Activated CD8-positive, alpha-beta memory T cell treated with anti-CD3 and anti-CD28 coated beads for 36 hours (primary cell): ENCODE data around the gene FCMR. TPM values are rescaled to one million over a fixed set of nuclear protein-coding genes. Genes with fewer than 3 reads are reported as not detected.

Experiments used
- CTCF ChIA-PET: fragments of 350-600 bp; sonication (Branson Sonifier 250); formaldehyde crosslinking; loops from one replicate; lab custom pipeline; 2021; ENCODE audit warnings: antibody characterized with exemption; lab: Charles Lee
- POLR2A ChIA-PET: fragments of 350-600 bp; sonication (Branson Sonifier 250); formaldehyde crosslinking; loops from one replicate; lab custom pipeline; 2021; ENCODE audit warnings: antibody characterized with exemption; lab: Charles Lee
- total RNA-seq, 2 experiments: library from RNA; stranded (reverse); gene quantifications; one replicate each; pipeline ENCODE4 v1.2.3, GENCODE V29; 2021

The FCMR gene
- total RNA-seq, 2 experiments from 2014 or later: 53.1 to 56.4 TPM

DNA sequence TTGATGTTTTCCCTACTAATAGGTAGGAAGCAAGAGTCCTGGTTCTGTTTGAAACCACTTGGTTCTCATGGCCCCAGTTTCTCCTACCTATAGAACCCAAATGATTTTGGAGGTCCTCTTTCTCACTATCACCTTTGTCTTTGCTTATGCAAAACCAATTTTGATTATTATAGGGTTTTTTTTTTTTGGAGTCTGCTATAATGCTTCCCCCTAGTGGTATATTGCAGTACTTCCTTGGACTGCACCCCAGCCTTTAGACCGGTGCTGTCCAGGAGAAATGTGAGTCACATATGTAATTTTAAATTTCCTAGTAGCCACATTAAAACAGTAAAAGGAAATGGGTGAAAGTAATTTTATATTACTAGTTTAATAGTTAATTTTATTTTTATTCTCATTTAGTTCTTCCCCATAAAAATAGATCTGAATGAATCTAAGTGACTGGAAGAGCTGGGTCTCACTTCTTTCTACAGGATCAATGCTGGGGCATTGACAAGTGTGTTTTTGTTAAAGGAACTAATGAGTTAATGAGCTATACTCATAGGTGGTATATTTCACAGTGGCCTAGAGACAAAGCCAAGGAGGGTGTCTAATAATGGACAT lies 10.6 kb downstream of the FCMR start:
- CTCF ChIA-PET: interaction anchor here (0.7 to 3.3 kb wide), 27 partner anchors 11 to 301 kb away, joined by 3 to 34 read pairs (median 6); partner anchors contain the start of genes DYRK3, FCMR, IL20 and IL24
- POLR2A ChIA-PET: no interaction called here

DNA sequence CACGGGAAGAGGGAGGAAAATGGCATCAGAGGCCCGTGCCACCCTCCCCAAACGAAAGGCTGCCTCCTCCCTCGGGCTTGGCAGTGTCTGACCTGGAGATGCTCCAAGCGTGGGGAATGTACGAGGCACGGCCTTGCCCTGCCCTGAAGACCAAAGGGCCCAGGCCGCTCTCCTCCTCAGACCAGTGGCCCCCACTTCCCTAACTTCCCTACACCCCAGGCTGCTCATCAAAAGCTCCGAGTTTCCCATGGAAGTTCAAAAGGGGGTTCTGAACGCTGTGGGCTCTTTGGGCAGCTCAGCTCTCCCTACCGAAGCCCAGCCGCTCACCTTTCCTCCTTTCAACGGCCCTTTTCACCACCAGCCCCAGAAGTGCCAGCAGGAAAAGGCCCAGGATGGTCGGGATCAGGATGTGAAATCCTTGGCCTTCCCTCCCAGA lies 11.8 kb downstream of the FCMR start:
- ChIA-PET POLR2A (interaction anchor here (0.6 to 1.5 kb wide), 4 partner anchors 10 to 201 kb away, joined by 3 to 7 read pairs (median 5); partner anchors contain the start of gene IL24), CTCF (interaction anchor here (0.9 to 2.1 kb wide), 11 partner anchors 9 to 217 kb away, joined by 3 to 17 read pairs (median 4); partner anchors contain the start of gene FCMR)

DNA sequence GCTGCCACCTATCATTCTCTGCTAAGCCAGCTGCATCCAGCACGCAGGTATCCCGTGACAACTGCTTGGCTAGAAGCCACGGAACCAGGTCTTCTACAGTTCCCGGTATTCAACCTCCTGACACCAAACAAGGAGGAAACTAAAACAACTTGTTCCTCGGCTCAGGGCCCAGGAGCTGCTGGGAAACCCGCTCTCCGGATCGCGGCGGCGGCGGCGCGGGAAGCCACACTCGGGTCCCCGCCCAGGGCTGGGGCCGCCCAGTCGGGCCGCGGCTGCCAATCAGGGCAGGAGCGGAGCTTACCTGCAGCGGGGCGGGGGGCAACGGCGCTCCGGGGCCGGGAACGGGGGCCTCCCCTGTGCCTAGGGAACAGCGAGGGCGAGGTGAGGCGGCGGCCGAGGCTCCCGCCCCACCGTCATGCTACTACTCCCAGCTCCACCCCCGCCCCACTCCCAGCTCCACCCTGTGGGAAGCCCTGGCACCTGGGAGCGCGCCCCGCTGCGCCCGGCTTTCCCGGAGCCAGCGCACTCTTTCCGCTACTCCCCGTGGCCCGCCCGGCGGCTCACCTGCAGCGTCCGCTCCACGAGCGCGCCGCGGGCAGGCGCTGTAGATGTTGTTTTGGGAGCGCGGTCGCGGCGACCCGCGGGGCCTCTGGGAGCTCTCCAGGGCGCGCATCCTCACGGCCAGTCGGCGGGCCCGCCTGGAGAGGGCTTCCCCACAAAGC lies 12.4 kb downstream of the FCMR start:
- ChIA-PET CTCF (interaction anchor here (0.8 to 2.1 kb wide), 15 partner anchors 10 to 245 kb away, joined by 3 to 17 read pairs (median 4); partner anchors contain the start of gene FCMR), POLR2A (interaction anchor here (0.6 to 1.5 kb wide), 5 partner anchors 9 to 201 kb away, joined by 3 to 7 read pairs (median 4); partner anchors contain the start of gene IL24)

DNA sequence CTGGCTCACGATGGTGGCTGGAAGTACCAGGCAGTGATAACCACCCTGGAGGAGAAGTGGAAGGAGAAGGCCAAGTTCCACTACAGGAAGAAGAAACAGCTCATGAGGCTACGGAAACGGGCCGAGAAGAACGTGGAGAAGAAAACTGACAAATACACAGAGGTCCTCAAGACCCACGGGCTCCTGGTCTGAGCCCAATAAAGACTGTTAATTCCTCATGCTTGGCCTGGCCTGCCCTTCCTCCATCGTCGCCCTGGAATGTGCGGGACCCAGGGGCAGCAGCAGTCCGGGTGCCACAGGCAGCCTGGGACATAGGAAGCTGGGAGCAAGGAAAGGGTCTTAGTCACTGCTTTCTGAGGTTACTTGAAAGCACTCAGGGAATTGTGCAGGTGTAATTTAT lies 13.7 kb downstream of the FCMR start:
- POLR2A ChIA-PET: no interaction called here

DNA sequence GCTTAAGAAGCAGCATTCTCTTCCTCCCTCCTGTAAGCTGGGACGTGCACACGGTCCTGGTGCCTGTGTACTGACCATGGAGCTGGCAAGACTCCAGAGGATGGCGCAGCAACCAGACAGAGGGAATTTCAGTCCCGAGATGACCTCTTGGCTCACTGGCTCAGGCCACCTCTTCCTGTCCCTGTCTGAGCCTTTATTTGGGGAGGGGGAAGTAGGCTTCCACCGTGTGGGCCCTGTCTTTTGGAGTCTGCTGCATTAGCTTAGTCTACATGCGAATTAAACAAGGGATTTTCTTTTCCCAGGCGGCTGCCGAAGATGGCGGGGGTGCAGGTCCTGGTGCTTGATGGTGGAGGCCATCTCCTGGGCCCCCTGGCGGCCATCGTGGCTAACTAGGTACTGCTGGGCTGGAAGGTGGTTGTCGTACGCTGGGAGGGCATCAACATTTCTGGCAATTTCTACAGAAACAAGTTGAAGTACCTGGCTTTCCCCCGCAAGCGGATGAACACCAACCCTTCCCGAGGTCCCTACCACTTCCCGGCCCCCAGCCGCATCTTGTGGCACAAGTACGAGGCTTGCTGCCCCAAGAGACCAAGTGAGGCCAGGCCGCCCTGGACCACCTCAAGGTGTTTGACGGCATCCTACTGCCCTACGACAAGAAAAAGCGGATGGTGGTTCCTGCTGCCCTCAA lies 14.3 kb downstream of the FCMR start:
- CTCF ChIA-PET: interaction anchor here (1.2 to 2.4 kb wide), 6 partner anchors 23 to 181 kb away, joined by 3 to 17 read pairs (median 6); no protein-coding TSS in a partner anchor
- POLR2A ChIA-PET: interaction anchor here (0.6 kb wide), 2 partner anchors 106 to 124 kb away, joined by 3 to 4 read pairs; no protein-coding TSS in a partner anchor

More for the DNA sequence above, 13.7 kb downstream of the FCMR start:
- CTCF ChIA-PET: interaction anchor here (0.9 to 2.1 kb wide), 7 partner anchors 22 to 183 kb away, joined by 3 to 17 read pairs (median 4); no protein-coding TSS in a partner anchor

DNA sequence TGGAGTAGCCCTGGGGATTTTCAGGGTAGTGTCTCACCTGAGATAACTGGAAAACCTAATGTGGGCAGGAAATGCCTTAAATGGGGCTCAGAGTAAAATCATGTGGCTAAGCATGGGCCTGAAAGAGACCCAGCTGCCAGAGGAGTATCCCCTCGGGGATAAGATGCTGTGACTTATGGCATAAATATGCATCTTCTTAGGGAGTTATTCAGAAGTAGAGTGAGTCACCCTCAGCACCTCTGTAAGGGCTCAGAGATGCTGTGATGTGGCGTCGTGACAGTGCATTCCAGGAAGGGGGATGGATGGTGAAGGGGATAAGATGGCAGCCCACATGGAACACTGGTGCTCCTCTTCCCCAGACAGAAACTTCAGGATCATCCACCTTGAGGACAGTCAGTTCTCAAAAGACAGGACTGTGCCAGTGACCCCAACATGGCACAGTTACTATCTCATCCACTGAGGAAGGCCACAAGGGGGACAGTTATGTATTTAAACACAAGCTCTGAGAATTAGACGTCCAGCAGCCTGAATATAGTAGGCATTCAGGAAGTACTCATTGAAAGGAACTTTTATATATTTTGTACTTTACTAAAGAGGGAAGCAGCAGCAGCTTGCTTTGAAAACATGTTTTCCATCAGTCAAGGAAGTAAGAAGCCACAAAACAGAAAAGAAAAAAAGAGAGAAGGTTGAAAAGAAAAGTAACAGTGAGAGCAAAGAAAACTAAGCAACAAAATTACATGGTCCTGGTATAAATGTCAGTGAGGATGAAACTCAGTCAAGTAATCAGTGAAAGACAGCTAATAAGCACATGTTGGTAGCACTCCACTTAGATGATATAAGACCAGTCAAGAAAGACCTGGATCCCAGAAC lies 16.2 kb downstream of the FCMR start:
- ChIA-PET POLR2A (interaction anchor here (0.7 kb wide), 1 partner anchor 17 kb away, joined by 3 read pairs; no protein-coding TSS in a partner anchor), CTCF (interaction anchor here (1.1 to 3.0 kb wide), 11 partner anchors 8 to 179 kb away, joined by 3 to 12 read pairs (median 5); partner anchors contain the start of genes IL20 and IL24)

DNA sequence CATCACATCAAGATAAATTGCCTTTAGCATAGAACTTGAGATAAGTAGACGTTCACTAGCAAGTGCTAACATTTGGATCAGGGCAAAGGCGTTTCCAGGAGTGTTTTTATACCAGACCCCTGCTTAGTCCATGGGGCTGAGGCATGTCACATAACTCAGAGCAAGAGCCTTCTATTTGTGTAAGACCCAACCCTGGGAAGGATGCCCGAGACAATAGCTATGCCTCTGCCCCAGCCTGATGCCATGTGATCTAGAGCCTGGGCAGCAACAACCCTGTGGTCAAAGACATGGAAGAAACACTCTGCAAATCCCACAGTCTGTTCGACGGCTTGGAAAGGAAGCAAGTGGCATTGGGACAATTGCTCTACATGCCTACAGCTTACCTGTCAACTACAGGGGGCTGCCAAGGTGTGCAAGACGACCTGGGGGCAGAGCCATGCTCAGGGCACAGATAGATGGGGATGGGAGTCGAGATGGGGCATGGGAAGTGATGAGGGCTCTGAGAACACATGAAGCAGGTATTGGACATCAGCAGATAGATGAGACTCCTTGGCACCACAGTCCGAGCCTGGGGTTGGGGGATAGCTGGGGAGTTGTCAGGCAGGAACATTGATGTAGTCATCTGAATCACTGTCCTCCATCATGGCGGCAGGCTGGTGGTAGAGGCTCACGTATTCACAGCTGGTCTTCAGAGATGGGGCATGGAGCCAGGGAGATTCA lies 17.2 kb downstream of the FCMR start:
- ChIA-PET POLR2A (no interaction called here), CTCF (interaction anchor here (1.2 to 3.0 kb wide), 4 partner anchors 9 to 170 kb away, joined by 3 to 12 read pairs (median 6); partner anchors contain the start of gene IL20)

DNA sequence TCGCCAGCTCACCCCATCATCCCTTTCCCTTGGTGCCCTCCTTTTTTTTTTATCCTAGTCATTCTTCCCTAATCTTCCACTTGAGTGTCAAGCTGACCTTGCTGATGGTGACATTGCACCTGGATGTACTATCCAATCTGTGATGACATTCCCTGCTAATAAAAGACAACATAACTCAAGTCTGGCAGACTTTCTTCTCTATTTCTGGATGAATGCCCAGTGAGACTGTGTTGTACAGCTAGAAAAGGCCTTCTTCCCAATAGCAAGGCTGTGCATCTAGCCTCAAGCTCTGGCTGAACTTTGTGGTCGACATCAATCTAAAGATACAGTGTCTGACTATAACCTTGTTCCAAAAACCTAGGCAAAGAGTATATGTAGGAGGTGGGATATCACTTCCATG lies 18.1 kb downstream of the FCMR start:
- ChIA-PET CTCF (interaction anchor here (0.6 to 2.7 kb wide), 3 partner anchors 9 to 177 kb away, joined by 3 to 7 read pairs (median 3); partner anchors contain the start of gene IL20), POLR2A (no interaction called here)

DNA sequence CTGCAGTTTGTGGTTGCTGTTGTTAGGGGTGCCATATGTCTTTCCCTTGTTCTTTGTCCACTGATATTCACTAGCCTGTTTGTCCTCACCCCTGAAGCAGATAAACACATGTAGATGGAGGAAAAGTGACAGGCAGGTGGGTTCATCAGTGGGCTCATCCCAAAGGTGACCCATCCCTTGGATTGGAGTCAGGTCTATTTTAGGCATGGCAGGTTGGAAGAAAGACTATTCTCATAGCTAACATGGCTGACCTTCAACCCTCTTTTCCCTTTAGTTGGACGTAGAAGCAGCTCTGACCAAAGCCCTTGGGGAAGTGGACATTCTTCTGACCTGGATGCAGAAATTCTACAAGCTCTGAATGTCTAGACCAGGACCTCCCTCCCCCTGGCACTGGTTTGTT lies 19.0 kb downstream of the FCMR start:
- CTCF ChIA-PET: interaction anchor here (1.2 to 2.7 kb wide), 2 partner anchors 10 to 38 kb away, joined by 3 to 7 read pairs; partner anchors contain the start of gene IL20
- POLR2A ChIA-PET: no interaction called here

DNA sequence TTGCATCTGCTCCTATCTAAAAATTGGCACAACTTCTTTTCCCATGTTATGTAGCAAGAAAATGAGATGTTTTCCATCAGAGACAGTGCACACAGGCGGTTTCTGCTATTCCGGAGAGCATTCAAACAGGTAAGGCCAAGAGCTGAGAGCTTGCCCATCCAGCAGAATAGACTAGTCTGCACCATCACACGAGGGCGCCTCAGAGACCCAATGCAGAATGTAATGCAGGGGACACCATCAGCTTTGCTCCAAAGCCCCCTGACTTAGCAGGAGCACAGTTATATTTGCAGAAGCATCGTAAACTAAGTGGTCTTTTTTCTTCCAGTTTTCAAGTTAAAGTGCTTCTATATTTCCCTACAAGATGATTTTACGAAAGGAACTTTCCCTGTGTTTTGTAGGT lies 19.8 kb downstream of the FCMR start:
- ChIA-PET CTCF (interaction anchor here (2.6 kb wide), 1 partner anchor 10 kb away, joined by 9 read pairs; no protein-coding TSS in a partner anchor), POLR2A (no interaction called here)

DNA sequence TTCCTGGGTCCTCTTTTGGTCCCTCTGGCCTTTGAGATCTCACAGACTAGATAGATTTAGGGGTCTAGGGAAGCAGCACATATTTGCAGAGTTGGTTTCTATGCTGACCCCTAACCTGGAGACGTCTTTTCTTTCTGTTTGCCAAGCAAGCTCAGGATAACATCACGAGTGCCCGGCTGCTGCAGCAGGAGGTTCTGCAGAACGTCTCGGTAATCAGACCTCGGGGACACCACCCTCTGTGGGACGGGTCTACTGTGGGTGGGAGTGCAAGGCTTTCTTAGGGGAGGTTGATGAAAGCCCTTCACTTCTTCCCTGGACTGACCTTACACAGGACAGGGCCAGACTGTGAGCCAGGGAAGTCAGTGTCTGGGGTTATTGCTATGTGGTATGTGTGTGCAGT lies 21.6 kb downstream of the FCMR start:
- CTCF ChIA-PET: interaction anchor here (2.6 kb wide), 1 partner anchor 12 kb away, joined by 9 read pairs; no protein-coding TSS in a partner anchor
- POLR2A ChIA-PET: interaction anchor here (1.3 kb wide), 1 partner anchor 9 kb away, joined by 4 read pairs; no protein-coding TSS in a partner anchor

DNA sequence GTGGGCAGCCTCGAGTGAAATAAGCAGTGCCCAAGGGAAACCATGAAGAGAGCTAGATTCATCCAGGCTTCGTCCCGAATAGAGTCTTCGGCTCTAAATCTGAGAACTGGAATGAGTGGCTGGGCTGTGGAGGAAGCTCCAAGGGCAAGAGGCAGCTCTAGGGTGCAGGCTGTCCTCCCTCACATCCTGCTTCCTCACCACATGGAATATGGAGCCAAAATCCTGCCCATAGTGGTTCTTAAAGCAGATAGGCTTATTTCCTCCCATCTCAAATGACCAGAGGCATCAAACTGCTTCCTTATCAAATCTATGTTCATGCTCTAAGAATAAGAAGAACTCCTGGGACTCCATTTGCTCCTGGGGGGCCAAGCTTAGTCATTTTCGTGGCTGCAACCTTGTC lies 22.0 kb downstream of the FCMR start:
- ChIA-PET CTCF (interaction anchor here (2.6 kb wide), 1 partner anchor 12 kb away, joined by 9 read pairs; no protein-coding TSS in a partner anchor), POLR2A (interaction anchor here (1.3 kb wide), 1 partner anchor 9 kb away, joined by 4 read pairs; no protein-coding TSS in a partner anchor)

DNA sequence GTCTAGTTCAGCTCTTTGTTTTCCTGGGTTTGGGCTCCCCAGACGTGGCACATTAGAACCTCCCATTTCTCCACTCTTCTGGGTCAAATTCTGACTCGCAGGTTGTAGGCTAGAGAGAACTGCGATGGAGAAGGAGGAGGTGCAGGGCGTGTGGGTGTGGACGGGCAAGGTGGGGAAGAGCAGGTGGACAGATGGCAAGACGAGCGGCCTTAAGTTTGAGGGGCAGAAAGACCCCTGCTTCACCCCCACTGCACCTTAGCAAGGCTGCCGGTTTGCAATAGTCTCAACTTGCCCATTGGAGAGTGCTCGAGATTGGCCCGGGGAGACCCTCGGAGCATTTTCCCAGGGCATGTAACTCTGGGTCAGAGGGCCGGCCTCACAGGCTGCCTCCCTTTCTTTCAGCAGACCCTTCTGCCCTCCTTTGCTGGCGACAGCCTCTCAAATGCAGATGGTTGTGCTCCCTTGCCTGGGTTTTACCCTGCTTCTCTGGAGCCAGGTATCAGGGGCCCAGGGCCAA lies 22.8 kb downstream of the FCMR start:
- CTCF ChIA-PET: interaction anchor here (2.6 kb wide), 1 partner anchor 13 kb away, joined by 9 read pairs; no protein-coding TSS in a partner anchor
- POLR2A ChIA-PET: no interaction called here

DNA sequence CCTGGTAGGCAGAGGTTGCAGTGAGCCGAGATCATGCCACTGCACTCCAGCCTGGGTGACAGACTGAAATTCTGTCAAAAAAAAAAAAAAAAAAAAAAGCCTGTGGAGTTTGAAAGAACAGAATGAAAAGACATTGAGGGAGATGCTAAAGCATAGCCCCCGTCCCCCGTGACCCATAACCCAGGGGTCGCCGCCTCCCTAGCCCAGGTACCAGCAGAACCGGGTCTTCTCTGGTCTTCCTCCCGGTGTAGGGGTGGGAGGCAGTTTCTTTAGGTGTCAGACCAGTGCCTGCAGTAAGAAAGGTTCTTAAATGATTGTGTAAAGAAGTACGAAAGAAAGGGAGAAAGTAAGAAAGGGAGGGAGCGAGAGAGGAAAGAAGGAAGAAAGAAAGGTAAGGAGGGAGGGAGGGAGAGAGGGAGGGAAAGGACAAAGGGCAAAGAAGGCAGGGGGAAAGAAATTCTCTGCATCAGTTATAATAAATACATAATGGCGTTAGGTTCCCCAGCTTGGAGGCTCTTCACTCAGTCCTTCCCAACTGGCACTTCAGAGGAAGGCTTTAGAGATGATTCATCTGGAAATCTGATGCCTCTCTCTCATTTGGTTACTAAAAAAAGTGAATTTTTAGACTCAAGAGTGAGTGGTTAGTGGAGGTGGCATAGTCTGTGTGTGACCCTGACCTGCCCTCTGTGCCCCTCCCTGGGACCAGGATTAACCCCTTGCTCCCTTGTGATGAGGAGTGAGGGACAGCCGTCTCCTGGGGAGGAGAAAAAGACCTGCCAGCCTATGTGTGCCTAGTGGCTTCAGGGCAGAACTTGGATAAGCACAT lies 23.4 kb downstream of the FCMR start:
- ChIA-PET CTCF (no interaction called here), POLR2A (interaction anchor here (1.2 to 1.4 kb wide), 2 partner anchors 11 to 27 kb away, joined by 3 to 7 read pairs; no protein-coding TSS in a partner anchor)

DNA sequence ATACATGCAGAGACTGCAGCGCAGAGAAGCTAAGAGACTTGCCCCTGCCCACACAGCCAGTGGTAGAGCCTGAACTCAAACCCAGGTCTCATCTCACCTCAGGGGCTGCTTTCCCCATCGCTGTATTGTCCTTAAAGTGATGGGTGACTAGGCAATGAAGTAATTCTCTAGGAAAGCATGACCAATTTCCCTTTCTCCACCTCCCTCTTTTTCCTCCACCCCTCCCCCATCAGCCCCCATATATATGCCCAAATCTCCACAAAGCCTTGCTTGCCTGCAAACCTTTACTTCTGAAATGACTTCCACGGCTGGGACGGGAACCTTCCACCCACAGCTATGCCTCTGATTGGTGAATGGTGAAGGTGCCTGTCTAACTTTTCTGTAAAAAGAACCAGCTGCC lies 24.6 kb downstream of the FCMR start, which contains the start of gene IL24:
Gene IL24 (plus strand): TSS at position 269 of the 400 bp plus-strand sequence. CDS start 390 bp downstream, outside the sequence.
- ChIA-PET POLR2A (interaction anchor here (1.2 to 1.4 kb wide), 2 partner anchors 12 to 28 kb away, joined by 3 to 7 read pairs; no protein-coding TSS in a partner anchor), CTCF (interaction anchor here (1.0 to 2.2 kb wide), 3 partner anchors 9 to 32 kb away, joined by 3 to 7 read pairs (median 5); partner anchors contain the start of gene IL20)
